NCI-H526 (cell line): ENCODE data around the gene NNT.
"Not testable (repeated sequence)": the region's sequence is repeated elsewhere in the genome, so short reads cannot be mapped to it uniquely, and the experiment has no call there.

ENCODE experiments used
- DNase-seq, 2 experiments: peaks; one replicate each; lab custom pipeline; 2025; lab: John Stamatoyannopoulos, UW

Gene NNT

DNA sequence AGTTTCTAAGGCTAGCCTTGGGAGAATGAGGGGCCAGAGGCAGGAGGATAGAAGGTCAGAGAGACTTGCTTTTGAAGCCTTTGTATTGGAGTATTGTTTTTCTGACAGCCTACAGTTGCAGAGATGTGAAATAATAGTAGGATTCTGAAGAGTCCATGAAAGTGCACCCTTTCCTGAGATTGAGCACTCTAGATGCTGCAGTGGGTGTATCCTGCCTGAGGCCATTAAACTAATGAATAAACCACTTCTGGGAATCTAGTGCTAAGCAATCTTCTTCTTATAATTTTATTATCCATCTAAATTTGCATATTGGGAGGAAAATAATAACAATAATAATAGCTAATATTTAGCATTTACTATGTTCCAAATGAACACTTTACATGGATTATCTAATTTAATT is 19.3 kb upstream of the NNT start:
- no peak for DNase-seq

DNA sequence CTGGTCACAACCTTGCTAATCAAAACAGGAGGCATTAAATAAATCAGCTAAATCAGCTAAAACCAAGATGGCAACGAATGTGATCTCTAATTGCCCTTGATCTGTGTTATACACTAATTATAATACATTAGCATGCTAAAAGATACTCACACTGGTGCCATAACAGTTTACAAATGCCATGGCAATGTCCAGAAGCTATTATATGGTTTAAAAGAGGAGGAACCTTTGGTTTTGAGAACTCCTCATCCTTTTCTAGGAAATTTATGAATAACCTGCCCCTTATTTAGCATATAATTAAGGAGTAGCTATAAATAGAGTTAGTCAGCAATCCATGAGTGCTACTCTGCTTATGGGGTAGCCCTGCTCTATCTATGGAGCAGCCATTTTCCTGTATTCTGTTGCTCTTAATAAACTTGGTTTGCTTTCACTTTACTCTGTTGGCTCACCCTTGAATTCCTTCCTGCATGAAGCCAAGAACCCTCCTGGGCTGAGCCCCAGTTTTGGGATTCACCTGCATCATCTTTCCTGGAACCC is 18.7 kb upstream of the NNT start:
- no peak for DNase-seq

DNA sequence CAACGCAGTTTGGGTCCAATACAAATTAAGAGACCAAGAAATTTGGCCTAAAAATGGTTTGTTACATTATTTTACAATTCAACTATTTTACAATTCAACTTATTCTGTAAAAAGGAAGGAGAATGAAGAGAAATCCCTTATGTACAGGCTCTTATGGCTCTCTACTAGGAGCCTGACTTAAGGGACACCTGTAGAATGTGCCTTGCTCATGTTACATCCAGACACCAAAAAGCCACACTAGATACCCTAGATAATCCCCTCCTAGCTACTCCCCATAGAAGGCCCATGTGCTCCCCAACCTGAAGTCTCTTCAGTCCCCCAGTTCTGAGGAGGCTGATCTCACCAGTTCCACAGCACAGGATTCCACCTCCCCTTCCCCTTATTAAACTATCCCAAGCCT is 14.1 kb upstream of the NNT start:
- DNase-seq: no peak

DNA sequence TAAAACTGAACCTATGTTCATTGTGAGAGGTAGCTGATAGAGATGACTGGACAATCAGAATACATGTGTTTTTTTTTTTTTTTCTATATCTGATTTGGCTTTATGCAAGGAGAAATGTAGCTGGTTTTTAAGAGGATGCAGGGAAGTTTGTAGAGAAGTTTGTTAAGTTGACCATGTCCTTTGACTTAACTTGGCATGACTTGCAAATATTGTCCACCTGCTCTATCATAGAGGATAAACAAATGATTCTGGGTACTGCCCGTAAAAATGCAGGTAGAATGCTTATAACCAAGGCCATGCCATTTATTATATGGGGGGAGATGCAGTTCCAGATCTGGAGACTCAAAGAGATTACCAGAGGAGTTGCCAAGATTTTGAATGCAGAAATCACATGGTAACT is 13.7 kb upstream of the NNT start:
- DNase-seq: no peak

DNA sequence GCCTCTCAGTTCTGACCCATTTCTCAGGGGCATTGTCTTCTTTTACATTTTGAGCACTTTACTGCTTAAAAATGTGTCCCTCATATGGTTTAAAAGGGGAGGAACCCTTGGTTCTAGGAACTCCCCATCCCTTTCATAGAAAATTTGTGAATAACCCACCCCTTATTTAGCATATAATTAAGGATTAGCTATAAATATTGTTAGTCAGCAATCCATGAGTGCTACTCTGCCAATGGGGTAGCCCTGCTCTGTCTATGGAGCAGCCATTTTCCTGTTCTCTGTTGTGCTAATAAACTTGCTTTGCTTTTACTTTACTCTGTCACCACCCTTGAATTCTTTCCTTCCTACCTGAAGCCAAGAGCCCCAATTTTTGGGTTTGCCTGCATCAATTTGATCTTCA is 12.3 kb upstream of the NNT start:
- DNase-seq: no peak

DNA sequence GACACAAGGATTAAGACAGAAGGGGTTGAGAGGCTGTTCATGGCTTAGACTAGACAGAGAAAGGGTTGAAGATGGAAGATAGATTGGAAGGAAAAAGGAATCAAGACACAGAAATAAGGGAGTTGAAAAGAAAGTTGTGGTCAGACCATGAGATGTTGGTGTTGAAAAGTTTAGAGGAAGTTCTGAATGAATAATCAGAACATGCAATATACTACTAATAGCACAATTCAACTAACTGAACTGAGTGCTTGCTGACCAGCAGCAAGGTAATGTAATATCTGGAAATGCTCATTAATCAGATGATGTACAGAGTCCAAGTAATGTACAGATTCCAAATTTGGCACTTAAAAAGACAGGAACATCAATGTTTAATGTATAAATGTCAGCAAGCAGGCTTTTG is 10.6 kb upstream of the NNT start:
- DNase-seq: no peak

DNA sequence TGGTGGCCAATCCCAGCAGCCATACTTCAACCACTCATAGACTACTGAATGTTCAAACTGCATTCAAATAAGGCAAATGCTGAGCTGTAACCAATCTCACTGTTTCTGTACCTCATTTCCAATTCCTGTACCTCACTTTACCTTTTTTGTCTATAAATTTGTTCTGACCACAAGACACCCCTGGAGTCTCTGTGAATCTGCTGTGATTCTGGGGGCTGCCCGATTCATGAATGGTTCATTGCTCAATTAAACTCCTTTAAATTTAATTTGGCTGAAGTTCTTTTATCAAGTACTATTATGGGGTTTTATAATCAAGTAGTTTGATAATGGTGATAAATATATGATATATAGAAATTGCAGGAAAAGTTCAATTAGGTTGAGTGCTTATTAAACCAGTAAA is 4.1 kb upstream of the NNT start:
- not testable (repeated sequence) for DNase-seq

DNA sequence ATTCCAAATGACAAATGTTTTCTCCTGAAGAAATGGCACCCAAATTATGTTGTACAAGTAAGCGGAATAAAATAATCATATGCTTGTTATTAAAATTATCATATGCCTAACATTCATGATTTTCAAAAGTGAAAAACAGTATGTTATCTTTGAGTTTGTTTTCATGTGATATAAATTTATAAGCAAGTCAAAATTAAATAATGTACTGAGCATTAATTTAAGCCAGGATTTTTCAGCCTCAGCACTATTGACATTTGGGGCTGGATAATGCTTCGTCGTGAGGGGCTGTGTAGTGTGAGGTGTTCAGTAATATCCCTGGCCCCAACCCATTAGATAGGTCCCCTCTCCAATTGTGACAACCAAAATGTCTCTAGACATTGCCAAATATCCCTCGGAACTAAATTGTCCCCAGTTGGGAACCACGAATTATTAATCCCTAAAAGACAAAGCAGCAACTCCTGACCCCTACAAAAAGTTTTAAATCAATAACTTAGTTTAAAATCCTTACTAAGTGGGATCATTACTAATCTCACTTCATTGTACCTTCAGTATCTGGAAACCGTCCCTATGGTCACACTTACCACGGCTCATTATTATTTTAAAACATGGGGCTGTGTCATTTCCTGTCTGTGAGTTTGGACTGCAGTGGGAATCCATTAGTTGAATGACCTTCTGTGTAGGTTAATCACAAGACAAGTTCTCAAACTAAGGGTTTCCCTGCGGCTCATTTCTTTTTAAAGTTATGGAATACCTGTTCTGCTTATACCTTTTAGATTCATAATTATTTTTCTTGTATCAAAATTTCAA is 1.3 kb upstream of the NNT start:
- peak; percentile 59 to 60 for DNase-seq

DNA sequence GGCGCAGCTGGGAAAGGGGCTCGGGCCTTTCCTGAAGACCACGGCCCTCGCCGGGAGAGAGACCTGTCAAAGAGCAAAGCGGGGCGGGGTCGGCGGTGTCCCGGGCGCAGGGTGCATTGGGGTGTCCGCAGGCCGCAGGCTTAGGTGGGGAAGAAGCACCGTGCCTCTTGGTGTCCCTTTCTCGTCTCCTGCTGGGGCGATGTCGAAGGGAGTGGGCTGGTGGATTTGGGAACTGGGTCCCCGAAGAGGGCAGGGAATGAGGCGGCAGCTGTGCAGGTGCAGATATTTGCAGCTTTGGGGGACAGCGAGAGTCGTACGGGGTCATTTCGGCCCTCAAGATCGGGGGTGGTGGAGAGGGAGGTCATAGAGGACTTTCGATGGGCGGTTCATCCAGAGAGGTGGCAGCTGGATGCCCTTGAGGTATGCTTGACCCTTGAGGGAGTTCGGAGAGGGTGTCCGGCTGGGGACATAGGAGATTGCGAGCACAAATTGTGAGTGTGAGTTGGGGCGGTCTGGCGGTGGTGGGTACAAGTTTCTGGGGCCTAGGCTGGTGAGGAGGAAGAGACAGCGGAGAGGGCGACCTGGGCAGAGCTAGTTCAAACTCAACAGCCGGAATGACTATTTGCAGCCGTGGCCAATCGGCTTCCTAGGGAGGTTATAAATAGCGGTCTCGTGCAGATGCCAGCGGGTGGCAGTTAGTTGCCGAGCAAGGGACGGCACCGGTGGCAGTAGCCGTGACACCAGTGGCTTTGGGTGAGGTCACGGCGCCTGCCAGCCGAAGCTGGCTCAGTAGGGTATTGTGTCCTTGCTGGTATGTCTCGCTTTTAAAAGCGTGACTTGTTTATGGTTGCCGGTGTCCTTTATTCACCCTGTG is 601 bp downstream of the NNT start:
- peak; percentile 81 to 91 for DNase-seq

DNA sequence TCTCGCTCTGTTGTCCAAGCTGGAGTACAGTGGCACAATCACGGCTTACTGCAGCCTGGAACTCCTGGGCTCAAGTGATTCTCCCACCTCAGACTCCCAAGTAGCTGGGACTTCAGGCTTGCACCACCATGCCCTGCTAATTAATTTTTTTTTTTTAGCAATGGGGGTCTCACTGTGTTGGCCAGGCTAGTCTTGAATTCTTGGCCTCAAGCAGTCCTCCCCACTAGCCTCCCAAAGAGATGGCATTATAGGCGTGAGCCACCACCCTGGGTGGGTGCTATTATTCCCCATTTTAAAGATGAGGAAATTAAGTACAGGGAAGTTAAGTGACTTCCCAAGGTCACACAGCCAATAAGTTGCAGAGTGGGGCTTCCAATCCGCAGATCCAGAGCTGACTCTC is 1.7 kb downstream of the NNT start:
- DNase-seq: no peak

DNA sequence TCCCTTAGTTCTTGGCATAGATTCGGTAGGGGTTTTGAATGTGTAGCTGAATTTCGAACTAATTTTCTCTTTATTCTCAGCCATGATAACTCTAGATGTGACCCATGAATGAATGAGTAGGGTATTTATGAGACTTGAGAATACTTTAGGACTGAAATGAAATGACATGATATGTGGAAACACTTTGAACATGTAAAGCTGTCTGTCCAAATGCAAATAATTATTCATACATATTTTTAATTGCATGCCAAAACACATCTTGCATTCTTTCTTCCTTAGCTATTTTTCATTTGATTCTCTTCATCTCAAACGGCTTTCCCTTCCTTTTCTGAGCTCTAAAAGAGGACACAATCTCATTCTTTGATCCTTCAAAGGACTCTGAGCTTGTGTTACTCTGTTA is 3.4 kb downstream of the NNT start:
- peak in 1 of 2 experiments; percentile 19 for DNase-seq

DNA sequence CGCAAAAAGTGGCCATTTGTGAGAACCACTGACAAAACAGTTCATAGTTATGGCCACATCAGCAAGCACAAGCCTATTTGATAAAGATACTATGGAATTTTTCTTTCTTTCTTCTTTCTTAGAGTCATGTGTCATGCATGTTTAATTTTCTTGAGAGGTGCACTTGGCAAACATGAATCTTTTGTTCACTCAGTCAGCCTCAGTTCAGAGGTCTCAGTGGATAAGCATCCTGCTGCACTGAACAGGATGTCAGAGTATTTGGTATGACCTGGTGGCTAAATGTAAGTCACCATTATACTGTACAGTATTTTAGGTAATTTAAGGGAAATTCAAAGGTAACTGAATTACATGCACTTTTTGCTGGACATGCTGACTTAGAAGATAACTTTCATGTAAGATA is 5.4 kb downstream of the NNT start:
- DNase-seq: no peak

DNA sequence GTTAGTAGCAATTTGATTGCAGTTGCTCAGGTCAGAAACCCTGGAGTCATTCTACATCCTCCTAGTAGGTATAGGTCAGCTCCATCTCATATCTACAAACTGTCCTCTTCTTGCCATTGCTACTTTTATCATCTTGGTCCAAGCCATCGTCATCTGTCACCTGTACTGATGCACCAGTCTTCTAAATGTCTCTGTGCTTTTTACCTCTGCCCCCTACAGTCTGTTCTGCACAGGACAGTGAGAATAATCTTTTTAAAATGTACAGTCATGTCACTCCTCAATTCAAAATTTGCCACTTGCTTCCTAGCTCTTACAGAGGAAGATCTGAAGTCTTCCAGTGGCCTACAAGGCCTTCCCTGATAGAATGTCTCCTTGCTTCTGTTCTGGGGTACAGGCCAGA is 6.8 kb downstream of the NNT start:
- peak in 1 of 2 experiments; percentile 59 for DNase-seq

DNA sequence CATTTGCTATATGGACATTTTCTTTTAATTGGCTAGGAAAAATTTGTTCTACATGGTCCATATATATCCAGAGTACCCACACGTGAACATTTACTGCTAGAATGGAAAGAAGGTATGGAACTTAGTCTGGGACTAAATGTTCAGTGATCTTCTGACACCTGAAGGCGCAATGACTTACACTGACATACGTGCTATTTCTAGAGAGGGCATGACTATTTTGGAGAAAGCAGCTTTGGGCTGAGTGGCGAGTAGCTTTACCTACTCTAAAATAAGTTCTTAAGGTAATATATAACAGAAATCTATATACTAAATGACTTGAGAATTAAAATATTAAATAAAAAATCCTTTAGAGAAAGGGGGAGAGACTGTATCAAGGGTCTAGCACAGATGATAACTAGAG is 10.4 kb downstream of the NNT start:
- DNase-seq: no peak

DNA sequence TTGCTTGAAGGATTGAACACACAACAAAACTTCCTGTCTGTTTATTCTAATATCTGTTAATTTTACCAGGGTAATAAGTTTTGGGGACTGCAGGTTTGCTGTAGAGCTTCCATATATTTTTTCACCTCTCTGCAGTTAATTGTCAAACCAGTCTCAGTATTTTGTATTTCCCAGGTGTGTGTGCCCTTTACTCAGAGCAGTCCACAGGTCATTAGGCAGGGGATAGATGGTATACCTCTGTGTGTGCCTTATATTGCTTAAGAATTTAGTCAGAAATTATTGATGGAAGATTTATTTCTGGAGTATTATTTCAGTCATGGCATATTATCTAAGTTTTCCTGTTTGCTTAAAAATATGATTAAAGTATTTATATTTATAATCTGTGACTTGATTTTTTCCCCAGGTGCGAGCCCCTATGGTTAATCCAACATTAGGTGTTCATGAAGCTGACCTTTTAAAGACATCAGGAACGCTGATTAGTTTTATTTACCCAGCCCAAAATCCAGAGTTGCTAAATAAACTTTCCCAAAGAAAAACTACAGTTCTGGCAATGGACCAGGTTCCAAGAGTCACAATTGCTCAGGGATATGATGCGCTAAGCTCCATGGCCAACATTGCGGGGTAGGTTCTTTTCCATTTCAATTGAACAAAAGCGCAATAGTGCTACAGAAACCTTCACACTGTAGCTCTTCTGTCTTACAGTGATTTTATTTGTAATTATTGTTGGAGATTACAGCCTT is 12.6 kb downstream of the NNT start:
- no peak for DNase-seq

DNA sequence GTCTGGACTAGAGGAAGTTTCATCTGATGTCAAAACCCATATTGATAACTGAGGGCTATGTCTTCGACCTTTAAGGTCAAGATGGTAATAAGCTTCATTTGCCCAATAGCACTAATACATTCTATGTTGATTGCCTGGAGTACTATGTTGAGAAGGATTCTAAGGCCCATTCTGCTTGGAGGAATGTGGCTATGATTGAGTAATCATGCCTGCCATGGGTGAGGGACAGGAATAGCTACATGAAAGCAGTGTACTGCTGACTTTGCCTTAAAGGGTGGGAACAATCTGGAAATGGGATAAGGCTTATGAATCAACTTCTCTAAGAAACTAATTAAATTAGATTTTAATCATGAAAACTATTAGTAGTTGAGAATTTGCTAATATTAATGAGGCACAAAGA is 13.6 kb downstream of the NNT start:
- DNase-seq: no peak

DNA sequence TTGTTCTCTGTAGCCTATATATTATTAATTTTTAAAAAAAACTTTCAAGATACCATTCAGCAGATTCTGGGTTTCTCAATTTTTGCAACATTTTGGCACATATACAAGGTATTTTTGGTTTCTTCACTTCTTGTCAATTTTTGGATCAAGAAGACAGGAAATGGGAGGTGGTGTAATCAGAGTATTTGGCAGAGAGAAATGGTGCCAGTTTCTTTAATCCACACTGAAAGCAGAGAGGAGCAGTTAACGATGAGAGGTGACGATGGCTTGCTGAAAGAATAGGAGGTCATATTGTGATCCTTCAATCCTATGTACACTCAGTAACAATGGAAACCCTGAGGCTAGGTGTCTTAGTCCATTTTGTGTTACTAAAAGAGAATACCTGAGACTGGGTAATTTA is 16.4 kb downstream of the NNT start:
- DNase-seq: no peak

DNA sequence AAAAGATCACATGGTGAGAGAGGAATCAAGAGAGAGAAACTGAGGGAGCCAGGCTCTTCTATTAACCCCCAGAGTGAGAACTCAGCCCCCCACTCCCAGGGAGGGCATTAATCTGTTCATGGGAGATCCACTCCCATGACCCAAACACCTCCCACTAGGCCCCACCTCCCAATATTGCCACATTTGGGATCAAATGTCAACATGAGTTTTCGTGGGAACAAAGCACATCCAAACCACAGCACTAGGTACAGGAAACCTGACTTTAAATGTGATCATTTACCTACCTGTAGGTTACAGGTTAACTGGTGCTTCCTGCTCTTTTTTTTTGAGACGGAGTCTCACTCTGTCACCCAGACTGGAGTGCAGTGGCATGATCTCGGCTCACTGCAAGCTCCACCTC is 16.9 kb downstream of the NNT start:
- no peak for DNase-seq

DNA sequence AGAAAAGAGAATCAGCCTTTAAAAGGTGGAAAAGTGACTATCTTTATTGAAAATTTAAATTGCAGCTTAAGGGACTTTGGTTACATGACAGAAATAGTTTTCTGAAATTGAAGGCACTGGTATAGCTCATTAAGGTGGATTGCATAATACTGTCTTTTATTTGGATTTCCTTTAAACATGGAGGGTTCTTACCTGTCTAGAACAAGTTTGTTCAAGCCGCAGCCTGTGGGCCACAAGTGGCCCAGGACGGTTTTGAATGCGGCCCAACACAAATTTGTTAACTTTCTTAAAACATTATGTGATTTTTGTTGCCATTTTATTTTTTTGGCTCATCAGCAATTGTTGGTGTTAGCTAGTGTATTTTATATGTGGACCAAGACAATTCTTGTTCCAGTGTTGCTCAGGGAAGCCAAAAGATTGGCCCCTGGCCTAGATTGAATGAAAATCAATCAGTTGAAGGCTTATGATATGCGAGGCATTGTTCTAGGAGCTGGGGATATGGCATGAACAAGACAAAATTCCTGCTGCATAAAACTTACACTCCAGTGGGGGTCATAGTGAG is 18.0 kb downstream of the NNT start:
- DNase-seq: no peak

DNA sequence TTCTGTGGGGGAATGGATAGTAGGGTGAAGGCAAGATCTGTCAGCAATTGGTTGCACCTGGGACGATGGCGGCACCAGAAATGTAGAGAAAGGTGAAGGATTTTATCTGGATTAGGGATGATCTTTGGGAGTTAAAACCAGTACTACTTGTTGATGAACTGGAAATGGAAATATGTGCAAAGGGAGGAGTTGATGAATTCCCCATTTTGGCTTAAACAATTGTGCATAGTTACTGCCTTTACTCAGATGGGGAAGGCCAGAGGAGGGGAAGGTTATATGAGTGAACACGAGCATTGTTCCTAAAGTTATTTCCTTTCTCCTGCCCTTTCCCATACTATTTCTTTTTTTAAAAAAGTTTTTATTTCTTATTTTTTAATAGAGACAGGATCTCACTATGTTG is 19.1 kb downstream of the NNT start:
- DNase-seq: no peak

DNA sequence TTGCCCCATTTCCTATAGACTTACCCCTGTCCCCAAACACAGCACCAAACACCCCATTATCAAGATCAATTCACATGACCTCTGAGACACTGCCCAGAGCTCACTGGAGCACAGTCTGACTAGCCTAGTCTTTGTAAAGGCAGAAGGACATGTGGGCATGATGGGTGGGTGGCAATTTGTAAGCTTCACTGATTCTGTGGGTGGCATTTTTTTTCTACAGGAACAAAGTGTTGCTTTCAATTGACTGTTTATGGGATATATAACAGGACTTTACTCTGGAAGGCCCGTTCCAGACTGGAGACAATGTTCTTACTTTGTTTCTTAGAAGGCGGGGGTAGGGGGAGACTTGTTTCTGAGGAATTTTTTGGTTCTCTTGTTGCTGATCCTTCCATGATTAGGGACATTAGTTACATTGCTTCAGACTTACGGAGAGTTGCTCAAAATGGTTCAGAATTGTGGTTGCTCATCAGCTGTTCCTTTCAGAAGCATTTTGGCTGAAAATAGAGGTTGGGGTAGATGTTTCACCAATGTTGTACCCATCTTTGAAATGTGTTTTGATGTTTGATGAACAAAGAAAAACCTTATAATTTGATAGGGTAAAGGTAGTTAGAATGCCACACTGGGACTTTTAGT is 20.2 kb downstream of the NNT start:
- DNase-seq: no peak

DNA sequence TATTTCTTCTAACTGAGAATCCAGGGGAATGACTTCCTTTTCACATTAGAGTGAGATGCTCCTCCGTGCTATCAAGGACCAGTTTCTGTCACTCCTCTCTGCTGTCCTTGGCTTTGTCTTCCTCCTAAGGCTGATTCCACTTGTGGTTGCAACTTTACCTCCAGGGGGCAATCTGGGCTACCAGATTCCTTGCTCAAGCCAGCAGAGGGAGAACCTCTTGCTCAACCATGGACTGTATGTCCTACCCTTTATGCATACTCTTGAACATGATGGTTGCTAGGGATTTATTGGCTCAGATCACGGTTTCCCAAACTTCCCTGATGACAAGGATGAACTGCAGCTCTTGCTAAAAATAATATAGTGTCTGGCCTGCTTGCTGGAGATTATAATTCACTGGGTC is 24.0 kb downstream of the NNT start:
- DNase-seq: peak in 1 of 2 experiments; percentile 64
